ENCODE measurements around the gene MEGF8.

MEGF8 gene

GRCh38 chr19:42389899-42390298 lies 64.5 kb downstream of the MEGF8 start, which contains the start of gene CNFN:
Gene CNFN, minus strand, starts transcription at chr19:42390297. Its CDS starts 1,260 bp downstream, at chr19:42389037.
- DNase-seq = no peak

- DNase-seq = no peak
Observed at GRCh38 chr19:42392165-42392564, 66.7 kb downstream of the MEGF8 start.

- DNase-seq = no peak
Observed at GRCh38 chr19:42394751-42395150, 69.3 kb downstream of the MEGF8 start.

DNA sequence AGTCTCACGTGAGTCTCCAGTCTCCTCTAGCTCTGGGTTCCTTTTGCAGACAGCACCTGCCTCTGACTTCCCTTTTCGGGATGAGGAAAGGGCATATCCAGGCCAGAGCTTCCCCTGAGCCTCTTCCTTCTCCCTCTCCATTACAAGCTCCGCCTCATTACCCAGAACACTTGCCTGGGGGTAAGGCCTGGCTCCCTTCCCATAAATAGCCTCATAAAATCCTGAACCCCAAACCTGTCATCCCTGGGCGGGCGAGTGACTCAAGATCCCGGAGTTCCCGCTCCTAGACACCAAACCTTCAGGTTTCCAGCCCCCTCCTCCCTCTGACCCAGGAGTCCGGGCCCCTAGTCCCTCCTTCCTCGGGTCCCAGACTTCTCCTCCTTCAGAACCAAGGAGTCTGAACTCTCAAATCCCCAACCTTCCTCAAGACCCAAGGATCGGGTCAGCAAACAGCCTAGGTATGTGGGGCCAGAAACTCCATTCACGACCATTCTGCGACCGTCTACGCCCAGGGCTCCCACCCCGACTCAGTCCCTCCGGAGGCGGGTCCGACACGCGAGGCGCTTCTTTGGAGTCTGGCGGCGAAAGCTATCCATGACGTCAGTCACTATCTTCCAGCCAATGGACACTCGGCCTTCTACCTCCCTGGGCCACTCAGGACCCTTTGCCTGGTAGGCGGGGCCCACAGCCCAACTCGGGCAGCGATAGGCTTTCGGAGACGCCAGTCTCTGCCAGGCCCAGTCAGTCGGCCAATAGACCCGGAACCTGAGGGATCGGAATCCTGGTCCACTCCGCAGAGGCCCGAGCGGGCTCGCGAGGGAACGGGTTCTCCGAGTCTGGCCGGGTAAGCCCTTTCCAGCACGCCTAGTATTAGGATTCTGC lies 71.2 kb downstream of the MEGF8 start:
- DNase-seq = peak; percentile 97

DNA sequence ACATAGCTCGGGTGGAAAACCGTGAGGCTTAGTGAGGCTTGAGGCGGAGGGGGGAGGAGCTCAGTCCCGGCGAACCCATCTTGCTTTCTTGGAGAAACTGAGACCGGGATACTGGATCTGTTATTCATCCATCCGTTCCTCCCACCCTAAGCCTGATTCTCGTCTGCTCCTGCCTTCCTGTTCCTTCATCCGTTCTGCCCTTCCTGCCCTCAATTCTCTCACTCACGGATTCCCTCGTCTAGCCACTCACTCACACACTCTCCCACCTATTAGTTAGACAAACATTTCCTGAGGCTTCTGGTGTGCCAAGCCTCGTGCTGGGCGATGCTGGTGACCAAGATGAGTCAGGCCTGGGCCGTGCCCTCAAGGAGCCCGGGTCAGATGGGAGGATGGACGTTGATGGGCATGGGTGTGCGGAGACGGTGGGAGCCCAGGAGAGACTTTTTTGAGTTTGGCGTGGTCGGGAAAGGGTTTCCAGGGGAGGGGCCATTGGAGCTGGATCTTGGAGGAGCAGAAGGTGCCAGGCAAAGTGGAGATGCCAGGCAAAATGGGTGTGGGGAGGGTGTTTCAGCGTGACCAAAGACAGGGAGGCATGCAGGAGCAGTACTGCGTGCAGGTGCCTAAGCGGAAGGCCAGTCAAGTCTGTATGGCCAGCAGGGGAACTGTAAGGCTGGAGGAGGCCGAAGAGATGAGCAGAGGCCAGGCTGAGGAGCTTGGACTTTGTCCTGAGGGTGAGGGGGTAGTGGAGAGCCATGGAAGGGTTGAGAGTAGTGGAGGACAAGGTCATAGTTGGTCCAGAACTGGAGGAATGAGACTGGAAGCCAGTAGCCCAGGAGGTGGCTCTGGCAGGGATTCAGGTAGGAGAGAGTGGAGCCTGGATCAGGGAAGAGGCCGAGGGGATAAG lies 72.1 kb downstream of the MEGF8 start:
- no peak for DNase-seq

GRCh38 chr19:42400404-42400803 lies 75.0 kb downstream of the MEGF8 start:
- no peak for DNase-seq

DNA sequence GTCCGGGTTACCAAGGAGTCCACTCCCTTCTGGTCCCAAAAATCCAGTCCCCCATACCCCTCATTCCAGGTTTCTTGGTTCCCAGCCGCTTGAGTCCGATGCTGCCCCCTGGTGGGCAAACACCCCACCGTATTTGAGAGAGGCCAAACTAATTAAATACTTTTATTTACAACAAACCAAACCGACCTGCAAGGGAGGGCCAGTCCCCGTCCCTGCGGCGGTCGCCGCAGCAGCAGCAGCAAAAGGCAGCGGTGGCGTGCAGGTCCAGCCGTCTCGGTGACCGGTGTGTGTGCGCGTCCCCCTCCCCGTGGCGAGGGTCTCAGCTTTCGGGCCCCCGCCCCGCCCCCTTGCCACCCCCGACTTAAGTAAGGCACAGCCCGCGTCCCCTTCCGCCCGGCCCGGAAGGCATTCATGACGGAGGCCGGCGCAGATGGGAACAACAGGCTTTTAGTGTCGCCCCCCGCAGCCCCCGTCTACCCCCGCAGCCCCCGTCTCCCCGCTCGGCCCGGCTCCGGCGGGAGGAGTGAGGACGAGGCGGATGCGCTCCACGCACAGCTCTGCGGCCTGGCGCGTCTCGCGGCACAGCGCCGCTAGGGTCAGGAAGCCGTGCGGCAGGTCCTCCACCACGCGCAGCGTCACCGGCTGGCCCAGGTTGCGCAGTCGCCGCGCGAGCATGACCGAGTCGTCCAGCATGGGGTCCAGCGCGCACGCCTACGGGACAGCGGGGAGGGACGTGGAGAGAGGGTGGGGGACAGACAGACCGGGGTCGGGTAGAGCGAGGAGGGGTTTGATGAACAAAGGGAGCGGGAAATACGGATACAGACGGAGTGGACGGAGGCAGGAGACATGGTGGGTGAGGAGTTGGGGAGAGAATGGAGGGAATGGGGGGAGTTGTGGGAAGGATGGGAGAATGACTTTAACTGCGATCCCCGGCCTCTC lies 76.2 kb downstream of the MEGF8 start:
- DNase-seq = peak; percentile 57

DNA sequence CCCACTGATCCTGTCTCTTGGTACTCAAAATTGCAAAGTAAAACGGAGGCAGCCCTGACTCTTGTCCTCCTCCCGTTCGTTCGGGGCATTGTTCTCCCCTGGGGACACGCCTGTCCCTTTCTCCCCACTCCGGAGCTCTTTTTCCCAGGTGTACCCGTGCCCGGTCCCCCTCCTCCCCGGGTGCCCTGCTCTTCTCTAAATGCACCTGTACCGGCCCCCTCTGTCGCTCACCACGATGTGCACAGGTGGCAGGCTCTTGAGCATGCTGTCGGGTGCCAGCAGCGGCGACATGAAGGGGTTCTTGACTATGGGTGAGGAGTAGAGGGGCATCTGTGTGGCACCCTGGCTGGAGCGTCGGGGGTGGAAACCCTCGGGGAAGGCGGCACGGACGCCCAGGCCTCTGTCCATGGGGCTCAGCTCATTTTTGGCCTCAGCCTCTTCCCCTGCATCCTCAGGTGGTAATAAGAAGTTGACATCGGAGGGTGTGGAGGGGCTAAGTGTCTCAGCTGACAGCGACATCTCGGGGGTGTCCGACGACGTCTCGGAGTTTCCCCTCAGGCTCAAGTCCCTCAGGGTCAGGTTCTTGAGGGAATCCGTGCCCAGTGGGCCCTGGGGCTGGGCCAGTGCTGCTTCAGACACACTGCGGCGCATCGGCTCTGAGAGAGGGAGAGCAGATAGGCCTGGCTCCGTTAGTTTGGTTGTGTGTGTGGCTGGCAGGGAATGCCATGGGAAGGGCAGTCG lies 77.1 kb downstream of the MEGF8 start:
- no peak for DNase-seq

- DNase-seq = no peak
Observed at GRCh38 chr19:42403586-42403985, 78.2 kb downstream of the MEGF8 start.

DNA sequence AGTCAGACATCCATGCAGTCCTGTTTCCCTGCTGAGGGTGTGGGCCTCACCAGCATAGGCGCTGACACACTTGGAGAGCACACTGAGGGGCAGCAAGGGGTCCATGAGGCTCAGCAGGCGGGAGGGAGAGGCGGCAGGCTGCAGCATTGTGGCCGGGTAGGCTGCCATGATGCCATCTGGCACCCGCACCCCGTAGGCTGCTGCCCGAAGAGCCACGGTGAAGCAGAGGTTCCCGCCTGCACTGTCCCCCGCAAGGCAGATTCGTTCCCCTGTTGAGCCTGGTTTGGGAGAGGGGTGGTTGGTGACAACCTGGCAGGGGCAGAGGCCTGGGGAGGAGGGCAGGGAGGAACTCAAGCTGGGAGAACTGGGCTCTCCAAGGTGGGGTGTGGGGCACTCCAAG lies 80.7 kb downstream of the MEGF8 start:
- DNase-seq = no peak

GRCh38 chr19:42407085-42407815 lies 81.8 kb downstream of the MEGF8 start:
- no peak for DNase-seq

DNA sequence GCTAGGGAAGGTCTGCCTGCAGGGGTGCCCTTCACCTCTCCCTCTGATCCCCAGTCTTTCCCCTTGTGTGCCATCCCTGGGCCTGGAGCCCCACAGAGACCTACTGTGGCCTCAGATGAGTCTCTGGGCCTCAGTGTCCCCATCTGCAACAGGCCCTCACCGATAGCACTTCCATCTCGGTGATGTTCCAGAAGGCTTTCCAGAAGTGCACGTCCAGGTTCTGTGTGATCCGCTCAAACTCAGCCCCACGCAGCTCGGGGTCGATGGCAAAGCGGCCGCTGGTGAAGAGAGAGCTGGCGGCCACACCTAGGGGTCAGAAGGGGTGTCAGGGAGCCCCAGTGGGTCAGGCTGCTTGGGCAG lies 82.4 kb downstream of the MEGF8 start:
- DNase-seq = no peak

- DNase-seq = no peak
Observed at GRCh38 chr19:42409477-42409876, 84.0 kb downstream of the MEGF8 start.

- no peak for DNase-seq
Observed at GRCh38 chr19:42410371-42410770, 84.9 kb downstream of the MEGF8 start.

DNA sequence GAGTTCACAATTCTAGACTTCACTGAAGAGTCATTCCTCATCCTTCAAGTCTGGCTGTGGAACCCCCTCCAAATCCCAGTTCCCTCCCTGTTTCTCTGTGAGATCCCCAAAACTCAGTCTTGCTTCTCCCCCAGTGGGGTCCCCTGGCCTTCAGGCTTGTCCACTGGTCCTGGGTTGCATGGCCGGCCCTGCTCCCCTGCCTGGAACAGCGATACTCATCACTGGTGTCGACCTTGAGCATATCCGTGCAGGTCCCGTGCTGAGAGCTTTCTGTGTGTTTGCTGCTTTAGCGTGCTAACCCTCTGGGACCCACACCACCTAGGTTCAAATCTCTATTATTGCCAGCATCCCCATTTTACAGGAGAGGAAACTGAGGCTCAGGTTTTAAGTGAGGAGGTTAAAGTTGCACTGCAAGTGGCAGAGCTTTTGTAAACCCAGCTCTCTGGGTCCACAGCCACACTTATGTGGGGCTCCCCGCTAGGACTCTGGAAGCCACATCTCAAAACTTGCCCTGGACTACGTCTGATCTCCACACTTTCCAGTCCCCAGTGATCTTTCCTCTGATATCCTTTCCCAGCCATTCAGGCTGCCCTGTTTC lies 86.2 kb downstream of the MEGF8 start:
- DNase-seq = no peak

- no peak for DNase-seq
Observed at GRCh38 chr19:42412227-42412626, 86.8 kb downstream of the MEGF8 start.

DNA sequence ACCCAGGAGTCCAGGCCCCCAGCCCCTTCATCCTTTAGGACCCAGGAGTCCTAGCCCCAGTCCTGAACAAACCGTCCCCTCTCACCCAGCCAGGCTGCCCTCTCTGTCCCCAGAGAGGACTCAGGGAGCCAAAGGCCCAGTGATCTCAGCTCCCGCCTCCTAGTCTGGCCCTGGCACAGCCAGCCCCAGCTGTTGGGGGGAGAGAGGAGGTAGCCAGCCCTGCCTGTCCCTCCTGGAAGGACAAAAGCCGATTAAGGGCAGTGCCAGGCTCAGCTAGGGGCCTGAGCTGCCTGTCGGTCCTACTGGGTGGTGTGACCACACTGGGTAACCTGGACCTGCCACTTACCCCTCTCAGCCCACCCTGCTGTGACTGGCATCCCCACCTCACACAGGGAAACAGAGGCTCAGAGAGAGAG lies 87.2 kb downstream of the MEGF8 start:
- DNase-seq = no peak

DNA sequence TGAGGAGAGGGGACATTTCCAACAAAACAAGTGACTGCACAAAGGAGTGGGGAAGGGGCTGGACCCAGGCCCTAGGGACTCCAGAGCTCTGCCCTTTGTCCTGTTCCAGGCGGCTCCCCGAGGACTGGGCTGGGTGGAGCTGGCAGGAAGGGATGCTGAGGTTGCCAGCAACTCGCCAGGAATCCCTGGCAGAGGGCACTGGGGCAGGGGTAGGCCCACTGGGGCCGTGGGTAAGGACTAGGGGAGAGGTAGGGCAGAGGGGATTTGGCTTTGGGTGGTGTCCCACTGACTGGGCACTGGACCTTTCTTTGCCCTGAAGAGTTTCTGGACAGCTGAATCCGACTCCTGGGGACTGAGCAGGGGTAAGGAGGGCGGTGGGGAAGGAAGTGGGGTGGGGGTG lies 93.9 kb downstream of the MEGF8 start:
- DNase-seq = no peak

GRCh38 chr19:42420055-42420544 lies 94.7 kb downstream of the MEGF8 start:
- DNase-seq = peak; percentile 58

DNA sequence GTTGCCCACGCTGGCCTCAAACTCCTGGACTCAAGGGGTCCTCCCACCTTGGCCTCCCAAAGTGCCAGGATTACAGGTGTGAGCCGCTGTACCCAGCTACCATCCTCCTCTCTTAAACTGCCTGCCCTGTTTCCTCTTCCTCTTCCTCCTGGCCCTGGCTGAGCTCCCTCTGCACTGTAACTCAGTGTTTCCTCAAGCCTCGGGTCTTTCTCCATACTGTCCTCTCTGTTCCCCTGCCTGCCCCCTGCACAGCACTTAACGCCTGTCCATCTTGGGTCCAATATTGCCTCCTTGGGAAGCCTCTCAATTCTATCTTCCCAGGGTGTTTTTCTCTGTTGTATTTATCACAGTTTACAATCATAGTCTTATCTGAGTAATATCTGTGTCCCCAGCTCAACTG lies 95.7 kb downstream of the MEGF8 start:
- no peak for DNase-seq

GRCh38 chr19:42421591-42422031 lies 96.2 kb downstream of the MEGF8 start:
- DNase-seq = no peak
